DND-41 (cell line): ENCODE measurements around the gene TMEM107.

ENCODE experiments used
- ATAC-seq: fragments of 200-7000 bp; cut with Tn5 transposase; 3 replicates; pipeline ENCODE4 v1.9.1; 2021; ENCODE audit warnings: low read depth; ENCODE audit not compliant: insufficient read depth
- DNase-seq: peaks from one replicate; pipeline ENCODE4 v3.0.0-alpha.2; 2020
- H2AFZ ChIP-seq: 2 replicates; pipeline ENCODE4 v1.6.0; 2012; ENCODE audit warnings: low read depth, low read length
- H3K27ac ChIP-seq: 2 replicates; pipeline ENCODE4 v1.5.1; 2012; ENCODE audit warnings: low read length, inconsistent platforms
- H3K27me3 ChIP-seq: fragments of 200-600 bp; sonication (generic); 2 replicates; pipeline ENCODE4 v1.6.0; 2012; ENCODE audit warnings: low read length, mild to moderate bottlenecking, inconsistent platforms; ENCODE audit not compliant: insufficient read depth, poor library complexity
- H3K36me3 ChIP-seq: 2 replicates; pipeline ENCODE4 v1.5.1; 2012; ENCODE audit warnings: low read length, inconsistent platforms; ENCODE audit not compliant: insufficient read depth
- H3K4me1 ChIP-seq: 2 replicates; pipeline ENCODE4 v1.5.1; 2012; ENCODE audit warnings: mild to moderate bottlenecking, low read length; ENCODE audit not compliant: insufficient read depth
- H3K4me2 ChIP-seq: 2 replicates; pipeline ENCODE4 v1.6.0; 2012; ENCODE audit warnings: mild to moderate bottlenecking, moderate library complexity, low read length, inconsistent platforms; ENCODE audit not compliant: insufficient read depth
- H3K4me3 ChIP-seq, 2 experiments: fragments of 200-600 bp in 1 of 2; shearing (Covaris generic) in 1 of 2; 2 replicates each; pipeline ENCODE4 v1.5.1; 2012 to 2016; ENCODE audit warnings: inconsistent platforms in 2 of 2, low read length in 2 of 2, mild to moderate bottlenecking in 2 of 2, low read depth in 1 of 2, moderate library complexity in 1 of 2
- H3K79me2 ChIP-seq: 2 replicates; pipeline ENCODE4 v1.6.0; 2012; ENCODE audit warnings: low read length, inconsistent platforms; ENCODE audit not compliant: insufficient read depth
- H3K9ac ChIP-seq: 2 replicates; pipeline ENCODE4 v1.6.0; 2012; ENCODE audit warnings: low read depth, mild to moderate bottlenecking, inconsistent platforms, low read length, moderate library complexity
- H3K9me3 ChIP-seq: 2 replicates; pipeline ENCODE4 v1.5.1; 2012; ENCODE audit warnings: low read length, moderate library complexity, mild to moderate bottlenecking, inconsistent platforms; ENCODE audit not compliant: insufficient read depth, severe bottlenecking
- H4K20me1 ChIP-seq: 2 replicates; pipeline ENCODE4 v1.6.0; 2012; ENCODE audit warnings: low read length; ENCODE audit not compliant: insufficient read depth
- EZH2 ChIP-seq: IDR thresholded peaks from 3 replicates; pipeline ENCODE4 v1.6.1; 2012; ENCODE audit warnings: borderline replicate concordance, low read depth, mild to moderate bottlenecking, moderate library complexity, low read length, inconsistent platforms; ENCODE audit not compliant: severe bottlenecking
- TF ChIP-seq, protein P1 (sequence below): IDR thresholded peaks from 2 replicates; pipeline ENCODE4 v1.5.1; 2012; ENCODE audit warnings: borderline replicate concordance, low read length, moderate library complexity, mild to moderate bottlenecking; ENCODE audit not compliant: poor library complexity, severe bottlenecking; ENCODE audit errors: extremely low read depth

The TMEM107 gene

DNA sequence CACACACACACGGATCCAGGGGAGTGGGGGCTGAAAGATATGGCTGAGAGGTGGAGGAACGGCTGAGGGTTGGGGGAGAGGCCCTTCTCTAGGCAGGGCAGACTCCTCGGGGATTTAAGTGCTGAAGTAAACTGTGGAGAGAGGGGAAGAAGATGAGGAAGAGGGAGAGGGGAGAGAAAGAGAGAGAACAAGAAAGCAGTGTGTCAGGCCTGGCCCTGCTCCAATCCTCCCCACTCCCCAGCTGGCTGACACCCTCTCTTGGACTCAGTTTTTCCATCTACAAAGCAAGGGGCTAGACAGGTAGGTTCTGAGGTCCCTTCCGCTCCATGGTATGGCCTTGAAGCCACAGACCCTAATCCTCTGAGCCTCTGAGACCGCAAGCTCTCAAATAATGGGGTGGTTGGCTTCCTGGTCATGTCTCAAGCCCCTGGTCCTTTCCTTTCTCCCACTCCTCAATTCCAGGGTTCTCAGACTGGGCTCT lies 15.4 kb downstream of the TMEM107 start:
- H3K9ac ChIP-seq, result peak overlapping the region; percentile 100
- peak overlapping the region in 1 of 2 experiments; percentile 99; a peak in 2 of 4 replicates for H3K4me3 ChIP-seq
- TF ChIP-seq, protein P1, sequence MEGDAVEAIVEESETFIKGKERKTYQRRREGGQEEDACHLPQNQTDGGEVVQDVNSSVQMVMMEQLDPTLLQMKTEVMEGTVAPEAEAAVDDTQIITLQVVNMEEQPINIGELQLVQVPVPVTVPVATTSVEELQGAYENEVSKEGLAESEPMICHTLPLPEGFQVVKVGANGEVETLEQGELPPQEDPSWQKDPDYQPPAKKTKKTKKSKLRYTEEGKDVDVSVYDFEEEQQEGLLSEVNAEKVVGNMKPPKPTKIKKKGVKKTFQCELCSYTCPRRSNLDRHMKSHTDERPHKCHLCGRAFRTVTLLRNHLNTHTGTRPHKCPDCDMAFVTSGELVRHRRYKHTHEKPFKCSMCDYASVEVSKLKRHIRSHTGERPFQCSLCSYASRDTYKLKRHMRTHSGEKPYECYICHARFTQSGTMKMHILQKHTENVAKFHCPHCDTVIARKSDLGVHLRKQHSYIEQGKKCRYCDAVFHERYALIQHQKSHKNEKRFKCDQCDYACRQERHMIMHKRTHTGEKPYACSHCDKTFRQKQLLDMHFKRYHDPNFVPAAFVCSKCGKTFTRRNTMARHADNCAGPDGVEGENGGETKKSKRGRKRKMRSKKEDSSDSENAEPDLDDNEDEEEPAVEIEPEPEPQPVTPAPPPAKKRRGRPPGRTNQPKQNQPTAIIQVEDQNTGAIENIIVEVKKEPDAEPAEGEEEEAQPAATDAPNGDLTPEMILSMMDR, result no peak
- TF ChIP-seq EZH2, result no peak
- peaks cover 39% of the 10 kb centered on the region for H3K36me3 ChIP-seq
- peaks cover 26% of the 10 kb centered on the region for H4K20me1 ChIP-seq
- H3K4me2 ChIP-seq, result peak overlapping the region; percentile 97
- H3K9me3 ChIP-seq, result no peaks in the 10 kb centered on the region
- peaks cover 41% of the 10 kb centered on the region for H3K79me2 ChIP-seq
- H2AFZ ChIP-seq, result no peak overlapping the region
- peaks cover 77% of the 10 kb centered on the region for H3K4me1 ChIP-seq
- H3K27ac ChIP-seq, result peak overlapping the region; percentile 94
- H3K27me3 ChIP-seq, result no peaks in the 10 kb centered on the region
- ATAC-seq (no peak), DNase-seq (no peak)

DNA sequence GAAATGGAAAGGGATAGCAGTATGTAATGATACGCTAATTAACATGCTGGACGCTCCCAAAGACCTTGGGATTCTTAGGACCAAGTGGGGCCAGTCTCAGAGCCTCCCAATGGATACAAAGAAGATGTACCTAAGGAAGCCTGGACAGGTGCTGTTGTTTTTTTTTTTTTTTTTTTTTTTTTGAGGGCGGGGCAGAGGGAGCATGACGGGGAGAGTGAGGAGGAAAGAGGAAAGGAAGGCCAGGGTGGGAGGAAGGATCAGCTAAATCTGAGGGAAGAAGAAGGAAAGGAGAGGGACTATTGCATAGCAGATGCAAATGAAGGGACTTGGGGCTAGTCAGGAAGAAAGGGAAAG lies 16.0 kb downstream of the TMEM107 start:
- H3K27ac ChIP-seq, result no peak overlapping the region
- no peak overlapping the region for H3K4me3 ChIP-seq
- no peak overlapping the region for H2AFZ ChIP-seq
- 0 out of 2 replicates have a peak overlapping the region, but pooled peaks have one; percentile 3 for H3K4me2 ChIP-seq
- H3K9ac ChIP-seq, result no peak overlapping the region
- TF ChIP-seq, protein P1, result no peak
- no peak for TF ChIP-seq EZH2
- ATAC-seq (no peak), DNase-seq (no peak)
- H3K79me2 ChIP-seq, result peaks cover 41% of the 10 kb centered on the region
- H3K9me3 ChIP-seq, result no peaks in the 10 kb centered on the region
- H3K27me3 ChIP-seq, result no peaks in the 10 kb centered on the region
- peaks cover 26% of the 10 kb centered on the region for H4K20me1 ChIP-seq
- H3K36me3 ChIP-seq, result peaks cover 39% of the 10 kb centered on the region
- peaks cover 83% of the 10 kb centered on the region for H3K4me1 ChIP-seq

DNA sequence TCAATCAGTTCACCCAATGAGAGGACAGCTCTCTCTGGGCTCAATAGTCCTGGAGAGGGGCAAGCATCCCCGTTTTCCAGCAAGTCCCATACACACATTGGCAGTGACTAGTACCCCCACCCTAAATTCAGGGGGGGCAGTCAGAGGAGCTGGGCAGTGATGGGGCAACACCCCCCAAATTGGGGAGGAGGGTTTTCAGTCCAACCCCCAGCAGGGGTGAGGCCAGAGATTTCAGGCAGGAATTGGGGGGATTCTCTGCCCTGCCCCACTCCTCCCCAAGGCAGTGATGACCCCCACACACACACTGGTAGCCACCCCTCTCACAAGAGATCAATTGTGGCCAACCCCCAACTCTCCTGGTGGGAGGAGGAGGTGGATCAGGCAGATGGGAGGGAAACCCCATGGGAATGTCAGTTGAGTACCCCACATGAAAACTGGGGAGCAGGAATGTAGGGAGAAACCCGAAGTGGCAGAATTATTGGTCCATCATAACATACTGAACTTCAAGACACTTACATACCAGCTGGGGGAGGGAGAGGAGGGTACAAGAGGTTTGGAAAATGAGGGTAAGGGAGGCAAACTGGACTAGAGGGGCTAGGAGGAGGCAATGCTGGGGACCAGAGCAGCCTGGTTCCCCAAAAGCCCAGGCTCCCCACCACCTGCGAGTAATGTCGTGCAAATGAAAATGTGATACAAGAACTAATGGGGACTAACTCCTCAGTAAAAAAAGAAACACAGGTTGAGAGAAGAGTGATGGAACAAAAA lies 16.5 kb downstream of the TMEM107 start:
- ATAC-seq, result no peak

More for the DNA sequence above, 16.5 kb downstream of the TMEM107 start:
- no peaks in the 10 kb centered on the region for H3K27me3 ChIP-seq
- H3K4me2 ChIP-seq, result 0 out of 2 replicates have a peak overlapping the region, but pooled peaks have one; percentile 3
- H3K4me1 ChIP-seq, result peaks cover 81% of the 10 kb centered on the region
- H2AFZ ChIP-seq, result no peak overlapping the region
- TF ChIP-seq, protein P1, result no peak
- no peak for DNase-seq
- H3K9ac ChIP-seq, result no peak overlapping the region
- H3K9me3 ChIP-seq, result no peaks in the 10 kb centered on the region
- H3K36me3 ChIP-seq, result peaks cover 39% of the 10 kb centered on the region
- H3K27ac ChIP-seq, result no peak overlapping the region
- no peak overlapping the region for H3K4me3 ChIP-seq
- H4K20me1 ChIP-seq, result peaks cover 26% of the 10 kb centered on the region
- peaks cover 41% of the 10 kb centered on the region for H3K79me2 ChIP-seq
